ENCODE data around the gene CHMP1A.

- TF ChIP-seq GATA2 (IDR thresholded peaks at IDR 0.05; ENCODE audit: low read depth, low read length), result no peak
- TF ChIP-seq GATA3 (IDR thresholded peaks at IDR 0.05; ENCODE audit: low read depth, low read length), result no peak
These were observed 930 bp downstream of the CHMP1A start for GRCh38 chr16:89656435-89657121.
